HG02870 (cell line): Measurements from ENCODE around the gene PHF3.

Experiments
- ATAC-seq: cut with Tn5 transposase; IDR thresholded peaks from one replicate; pipeline ENCODE4 v1.9.1; 2021; ENCODE audit warnings: mild to moderate bottlenecking, moderate library complexity; ENCODE audit not compliant: unreplicated experiment

PHF3 gene

GRCh38 chr6:63760199-63760598 lies 124.6 kb downstream of the PHF3 start:
- no peak for ATAC-seq

- ATAC-seq, result no peak
Observed at GRCh38 chr6:63764318-63764916, 128.8 kb downstream of the PHF3 start.
